ENCODE measurements around the gene ZFP36. TPM values are rescaled to one million over a fixed set of nuclear protein-coding genes. Genes with fewer than 3 reads are reported as not detected.
A peak's percentile ranks its signal among the peaks of the same experiment; 100 is the strongest.

ZFP36 gene
- total RNA-seq, 1 donor from 2014 or later, result 111 TPM

DNA sequence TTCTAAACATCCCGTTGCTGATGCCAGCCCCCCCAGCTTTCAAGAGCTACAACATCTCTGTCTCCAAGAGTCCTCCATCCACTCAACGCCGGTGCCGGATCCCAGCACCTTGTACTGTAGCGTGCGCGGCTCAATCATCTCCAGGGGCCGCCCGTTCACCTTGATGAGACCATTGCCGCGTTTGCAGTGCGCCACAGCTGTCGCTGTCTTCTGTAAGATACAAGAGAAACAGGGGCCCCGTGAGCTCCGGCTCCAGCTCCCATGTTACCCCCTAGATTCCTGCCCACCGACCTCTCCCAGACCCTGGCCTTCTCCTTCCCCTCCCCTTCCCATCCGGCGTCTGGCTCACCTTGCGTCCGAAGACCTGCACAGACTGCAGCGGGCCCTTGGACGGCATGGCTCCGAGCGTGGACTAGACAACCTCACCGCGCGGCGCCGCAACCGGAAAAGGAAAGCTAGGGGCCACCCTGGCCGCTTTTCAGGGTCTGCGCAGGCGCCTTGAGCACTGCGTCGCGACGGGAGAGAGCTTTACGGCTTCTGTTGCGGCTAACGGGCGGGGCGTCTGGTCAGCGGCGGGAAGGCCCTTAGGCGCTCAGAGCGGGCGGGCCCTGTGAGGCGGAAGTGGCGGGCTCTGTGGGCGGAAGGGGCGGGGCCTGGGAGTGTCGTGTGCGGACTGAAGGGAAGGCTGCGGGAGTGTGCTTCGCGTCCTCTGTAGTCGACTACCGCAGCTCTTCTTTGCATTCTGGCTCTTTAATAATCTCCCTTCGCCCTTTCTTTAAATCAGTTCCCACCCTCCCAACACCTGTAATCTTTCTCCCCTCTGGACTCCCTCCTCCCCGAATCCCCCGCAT, 29.1 kb downstream of the ZFP36 start, which contains the start of gene RPS16:
Gene RPS16 (minus strand): TSS at position 451 of the 851 bp plus-strand sequence. CDS start 54 bp downstream, at position 397.
- TF ChIP-seq, protein P1, sequence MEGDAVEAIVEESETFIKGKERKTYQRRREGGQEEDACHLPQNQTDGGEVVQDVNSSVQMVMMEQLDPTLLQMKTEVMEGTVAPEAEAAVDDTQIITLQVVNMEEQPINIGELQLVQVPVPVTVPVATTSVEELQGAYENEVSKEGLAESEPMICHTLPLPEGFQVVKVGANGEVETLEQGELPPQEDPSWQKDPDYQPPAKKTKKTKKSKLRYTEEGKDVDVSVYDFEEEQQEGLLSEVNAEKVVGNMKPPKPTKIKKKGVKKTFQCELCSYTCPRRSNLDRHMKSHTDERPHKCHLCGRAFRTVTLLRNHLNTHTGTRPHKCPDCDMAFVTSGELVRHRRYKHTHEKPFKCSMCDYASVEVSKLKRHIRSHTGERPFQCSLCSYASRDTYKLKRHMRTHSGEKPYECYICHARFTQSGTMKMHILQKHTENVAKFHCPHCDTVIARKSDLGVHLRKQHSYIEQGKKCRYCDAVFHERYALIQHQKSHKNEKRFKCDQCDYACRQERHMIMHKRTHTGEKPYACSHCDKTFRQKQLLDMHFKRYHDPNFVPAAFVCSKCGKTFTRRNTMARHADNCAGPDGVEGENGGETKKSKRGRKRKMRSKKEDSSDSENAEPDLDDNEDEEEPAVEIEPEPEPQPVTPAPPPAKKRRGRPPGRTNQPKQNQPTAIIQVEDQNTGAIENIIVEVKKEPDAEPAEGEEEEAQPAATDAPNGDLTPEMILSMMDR (IDR thresholded peaks at IDR 0.05; ENCODE audit: unreplicated experiment), result no peak
- no peaks in the 10 kb centered on the region for H3K9me3 Mint-ChIP-seq
- DNase-seq (ENCODE audit: low spot score in 2 of 2, unreplicated experiment in 2 of 2), result peak; percentile 98 to 99
- H3K4me1 Mint-ChIP-seq, result peaks cover 23% of the 10 kb centered on the region
- peaks cover 16% of the 10 kb centered on the region for H3K36me3 Mint-ChIP-seq
- no peaks in the 10 kb centered on the region for H3K27me3 Mint-ChIP-seq (ENCODE audit: low read depth)
- H3K27ac Mint-ChIP-seq, result peak within 1 kb of the TSS; percentile 99
- H3K4me3 Mint-ChIP-seq, result peak within 1 kb of the TSS; percentile 100

DNA sequence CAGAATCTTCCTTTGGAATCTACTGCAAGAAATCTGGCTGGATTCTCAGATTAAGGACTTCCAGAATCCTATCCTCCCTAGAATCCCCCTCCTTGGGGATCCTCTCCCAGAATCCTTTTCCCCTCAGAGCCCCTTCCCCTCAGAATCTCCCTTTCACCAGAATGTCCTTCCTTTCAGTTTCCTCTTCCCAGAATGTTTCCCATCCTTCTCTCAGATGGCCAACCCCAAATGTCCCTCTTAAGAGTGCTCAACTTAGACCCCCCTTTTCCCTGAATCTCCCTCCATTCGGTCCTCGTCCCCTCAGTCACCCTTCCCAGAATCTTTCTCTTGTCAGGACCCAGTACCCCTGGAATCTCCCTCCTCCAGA, 29.7 kb downstream of the ZFP36 start:
- H3K27ac Mint-ChIP-seq, result peak overlapping the region; percentile 99
- H3K36me3 Mint-ChIP-seq, result peaks cover 16% of the 10 kb centered on the region
- TF ChIP-seq, protein P1 (IDR thresholded peaks at IDR 0.05; ENCODE audit: unreplicated experiment), result no peak
- H3K27me3 Mint-ChIP-seq (ENCODE audit: low read depth), result no peaks in the 10 kb centered on the region
- DNase-seq (ENCODE audit: low spot score in 2 of 2, unreplicated experiment in 2 of 2), result no peak
- peaks cover 23% of the 10 kb centered on the region for H3K4me1 Mint-ChIP-seq
- H3K4me3 Mint-ChIP-seq, result peak overlapping the region; percentile 100
- no peaks in the 10 kb centered on the region for H3K9me3 Mint-ChIP-seq

DNA sequence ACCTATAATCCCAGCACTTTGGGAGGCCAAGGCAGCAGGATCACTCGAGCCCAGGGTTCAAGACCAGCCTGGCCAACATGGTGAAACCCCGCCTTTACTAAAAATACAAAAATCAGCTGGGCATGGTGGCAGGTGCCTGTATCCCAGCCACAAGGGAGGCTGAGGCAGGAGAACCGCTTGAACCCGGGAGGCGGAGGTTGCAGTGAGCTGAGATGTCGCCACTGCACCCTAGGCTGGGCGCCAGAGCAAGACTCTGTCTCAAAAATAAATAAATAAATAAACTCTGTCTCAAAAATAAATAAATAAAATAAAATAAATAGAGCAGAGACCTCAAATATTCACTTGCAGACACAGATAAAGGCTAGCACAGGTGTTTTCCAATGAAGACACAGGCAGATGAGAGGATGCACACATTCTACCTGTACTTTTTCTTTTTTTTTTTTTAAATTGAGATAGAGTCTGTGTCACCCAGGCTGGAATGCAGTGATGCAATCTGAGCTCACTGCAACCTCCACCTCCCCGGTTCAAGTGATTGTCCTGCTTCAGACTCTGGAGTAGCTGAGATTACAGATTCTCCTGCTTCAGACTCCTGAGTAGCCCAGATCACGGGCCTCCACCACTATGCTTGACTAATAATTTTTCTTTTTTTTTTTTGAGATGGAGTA, 31.8 kb downstream of the ZFP36 start:
- H3K27me3 Mint-ChIP-seq (ENCODE audit: low read depth), result no peaks in the 10 kb centered on the region
- H3K4me1 Mint-ChIP-seq, result peaks cover 23% of the 10 kb centered on the region
- no peaks in the 10 kb centered on the region for H3K9me3 Mint-ChIP-seq
- no peak overlapping the region for H3K27ac Mint-ChIP-seq
- peaks cover 8% of the 10 kb centered on the region for H3K36me3 Mint-ChIP-seq
- TF ChIP-seq, protein P1 (IDR thresholded peaks at IDR 0.05; ENCODE audit: unreplicated experiment), result no peak
- H3K4me3 Mint-ChIP-seq, result no peak overlapping the region
- DNase-seq (ENCODE audit: low spot score in 2 of 2, unreplicated experiment in 2 of 2), result no peak

DNA sequence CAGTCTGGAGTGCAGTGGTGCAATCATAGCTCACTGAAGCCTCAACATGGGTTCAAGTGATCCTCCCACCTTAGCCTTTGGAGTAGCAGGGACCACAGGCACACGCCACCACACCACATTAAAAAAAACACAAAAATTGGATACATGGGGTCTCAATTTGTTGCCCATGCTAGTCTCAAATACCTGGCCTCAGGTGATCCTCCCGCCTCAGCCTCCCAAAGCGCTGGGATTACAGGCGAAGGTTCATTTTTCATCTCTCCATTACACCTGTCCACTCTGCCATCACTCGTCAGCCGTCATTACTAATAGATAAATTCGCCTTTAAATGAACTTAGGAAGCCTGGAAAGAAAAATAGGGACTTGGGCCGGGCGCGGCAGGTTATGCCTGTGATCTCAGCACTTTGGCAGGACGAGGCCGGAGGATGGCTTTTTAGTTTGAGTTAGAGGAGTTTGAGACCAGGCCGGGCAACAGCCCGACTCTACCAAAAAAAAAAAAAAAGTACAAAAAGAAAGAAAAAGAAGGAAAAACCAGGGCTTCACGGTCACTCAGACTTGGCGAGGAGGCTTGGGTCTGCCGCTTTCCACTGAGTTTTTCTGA, 38.0 kb downstream of the ZFP36 start:
- peaks cover 26% of the 10 kb centered on the region for H3K4me1 Mint-ChIP-seq
- peaks cover 14% of the 10 kb centered on the region for H3K36me3 Mint-ChIP-seq
- H3K9me3 Mint-ChIP-seq, result no peaks in the 10 kb centered on the region
- H3K27ac Mint-ChIP-seq, result peak overlapping the region; percentile 97
- TF ChIP-seq, protein P1 (IDR thresholded peaks at IDR 0.05; ENCODE audit: unreplicated experiment), result no peak
- DNase-seq (ENCODE audit: low spot score in 2 of 2, unreplicated experiment in 2 of 2), result no peak
- peak overlapping the region; percentile 92 for H3K4me3 Mint-ChIP-seq
- H3K27me3 Mint-ChIP-seq (ENCODE audit: low read depth), result no peaks in the 10 kb centered on the region

DNA sequence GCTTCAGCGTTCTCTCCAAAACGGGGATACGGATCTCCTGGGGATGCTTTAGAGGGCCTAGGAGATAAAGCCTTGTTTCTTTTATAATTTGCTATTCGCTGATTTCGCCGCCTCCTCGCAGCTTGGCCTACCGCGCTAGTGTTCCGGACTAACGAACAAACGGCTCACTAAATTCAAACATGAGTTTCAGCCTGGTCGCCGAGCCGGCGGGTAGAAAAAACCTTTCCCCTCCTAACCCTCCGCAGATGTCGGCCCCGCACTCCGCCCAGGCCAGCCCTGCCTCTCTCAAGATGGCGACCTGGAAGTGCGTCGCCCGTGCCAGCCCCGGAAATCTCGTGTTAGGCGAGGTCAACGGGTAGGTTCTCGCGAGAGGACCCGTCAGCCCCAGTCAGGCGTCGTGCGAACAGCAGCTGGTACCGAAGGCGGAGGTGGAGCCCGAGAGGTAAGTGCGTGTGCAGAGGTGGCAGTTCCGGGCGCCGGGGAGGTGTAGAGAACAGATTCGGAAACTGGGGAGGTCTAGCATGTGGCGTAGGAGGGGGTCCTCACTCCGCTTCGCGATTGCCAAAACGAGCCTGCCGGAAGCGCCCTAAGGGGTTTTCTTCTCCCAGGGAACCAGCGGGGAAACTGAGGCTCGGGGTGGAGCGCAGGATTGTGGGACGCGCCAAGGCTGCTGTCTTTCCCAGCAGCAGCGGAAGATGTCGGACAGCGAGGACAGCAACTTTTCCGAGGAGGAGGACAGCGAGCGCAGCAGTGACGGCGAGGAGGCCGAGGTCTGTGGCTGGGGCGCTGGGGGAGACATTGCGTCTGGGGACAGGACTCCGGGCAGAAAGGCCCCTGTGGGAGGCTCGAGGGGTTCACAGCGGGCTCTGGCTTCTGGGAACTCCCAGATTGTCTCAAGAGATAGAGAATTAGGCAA, 38.8 kb downstream of the ZFP36 start, which contains the start of gene SUPT5H:
Gene SUPT5H (plus strand): TSS at position 387 of the 916 bp plus-strand sequence. CDS start 309 bp downstream, at position 696.
- H3K27ac Mint-ChIP-seq, result peak within 1 kb of the TSS; percentile 97
- peaks cover 14% of the 10 kb centered on the region for H3K36me3 Mint-ChIP-seq
- no peaks in the 10 kb centered on the region for H3K9me3 Mint-ChIP-seq
- DNase-seq (ENCODE audit: low spot score in 2 of 2, unreplicated experiment in 2 of 2), result peak; percentile 84 to 92
- peaks cover 26% of the 10 kb centered on the region for H3K4me1 Mint-ChIP-seq
- H3K27me3 Mint-ChIP-seq (ENCODE audit: low read depth), result no peaks in the 10 kb centered on the region
- H3K4me3 Mint-ChIP-seq, result peak within 1 kb of the TSS; percentile 92
- TF ChIP-seq, protein P1 (IDR thresholded peaks at IDR 0.05; ENCODE audit: unreplicated experiment), result no peak
